Measurements from ENCODE around the gene CCDC116. TPM values are rescaled to one million over a fixed set of nuclear protein-coding genes. Genes with fewer than 3 reads are reported as not detected.
A peak's percentile ranks its signal among the peaks of the same experiment; 100 is the strongest.

CCDC116 gene
- total and polyA plus RNA-seq, 2 experiments from 2014 or later, result 0.30 to 1.5 TPM

DNA sequence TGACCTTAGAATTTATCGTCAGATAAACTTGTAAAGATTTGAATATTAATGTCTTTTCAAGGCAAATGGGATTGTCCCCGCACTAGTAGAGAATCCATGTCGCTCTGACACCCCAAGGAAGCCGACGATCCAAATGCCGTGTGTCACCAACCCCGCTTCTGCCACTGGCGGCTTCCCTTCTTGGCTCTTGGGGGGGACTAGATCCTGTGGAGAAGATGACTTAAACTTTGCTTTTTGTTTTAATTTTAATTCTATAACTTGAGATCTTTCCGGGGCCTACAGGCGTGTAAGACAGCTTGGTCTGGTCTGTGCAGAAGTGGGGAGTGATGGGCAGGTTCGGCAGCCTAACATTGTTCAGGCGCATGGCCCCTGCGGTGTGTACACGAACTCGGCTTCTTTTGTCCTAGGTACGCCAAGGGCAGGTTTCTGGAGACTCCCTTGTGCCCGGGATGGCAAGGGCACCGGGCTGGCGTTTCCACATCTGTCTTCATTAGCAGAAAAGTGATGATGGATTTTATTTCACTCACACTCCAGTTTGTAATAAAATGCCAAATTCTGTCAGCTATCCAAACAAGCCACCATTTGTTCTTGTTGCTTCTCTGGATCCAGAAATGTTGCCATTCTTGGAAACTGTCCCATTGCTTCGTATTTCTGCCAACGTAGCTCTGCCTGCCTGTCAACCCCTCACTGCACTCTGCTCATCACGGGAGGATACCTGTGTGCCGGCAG lies 9.5 kb upstream of the CCDC116 start:
- no peak overlapping the region for H3K4me3 ChIP-seq
- no peaks in the 10 kb centered on the region for H3K4me1 ChIP-seq (ENCODE audit: insufficient read depth)
- H4K20me1 ChIP-seq (ENCODE audit: insufficient read depth, poor library complexity, severe bottlenecking), result peaks cover 81% of the 10 kb centered on the region
- no peaks in the 10 kb centered on the region for H3K36me3 ChIP-seq (replicated peaks; ENCODE audit: insufficient read depth, low read depth)
- no peaks in the 10 kb centered on the region for H3K27me3 ChIP-seq
- no peak overlapping the region for H3K4me2 ChIP-seq
- H3K79me2 ChIP-seq, result peaks cover 79% of the 10 kb centered on the region
- H2AFZ ChIP-seq, result no peak overlapping the region
- WGBS (ENCODE audit: low lambda C conversion rate, missing lambda C conversion rate), result 95% methylated on average over 23 of the region's 23 CpGs
- no peak for TF ChIP-seq EZH2 (IDR thresholded peaks at IDR 0.05; ENCODE audit: borderline replicate concordance)
- TF ChIP-seq, protein P1, sequence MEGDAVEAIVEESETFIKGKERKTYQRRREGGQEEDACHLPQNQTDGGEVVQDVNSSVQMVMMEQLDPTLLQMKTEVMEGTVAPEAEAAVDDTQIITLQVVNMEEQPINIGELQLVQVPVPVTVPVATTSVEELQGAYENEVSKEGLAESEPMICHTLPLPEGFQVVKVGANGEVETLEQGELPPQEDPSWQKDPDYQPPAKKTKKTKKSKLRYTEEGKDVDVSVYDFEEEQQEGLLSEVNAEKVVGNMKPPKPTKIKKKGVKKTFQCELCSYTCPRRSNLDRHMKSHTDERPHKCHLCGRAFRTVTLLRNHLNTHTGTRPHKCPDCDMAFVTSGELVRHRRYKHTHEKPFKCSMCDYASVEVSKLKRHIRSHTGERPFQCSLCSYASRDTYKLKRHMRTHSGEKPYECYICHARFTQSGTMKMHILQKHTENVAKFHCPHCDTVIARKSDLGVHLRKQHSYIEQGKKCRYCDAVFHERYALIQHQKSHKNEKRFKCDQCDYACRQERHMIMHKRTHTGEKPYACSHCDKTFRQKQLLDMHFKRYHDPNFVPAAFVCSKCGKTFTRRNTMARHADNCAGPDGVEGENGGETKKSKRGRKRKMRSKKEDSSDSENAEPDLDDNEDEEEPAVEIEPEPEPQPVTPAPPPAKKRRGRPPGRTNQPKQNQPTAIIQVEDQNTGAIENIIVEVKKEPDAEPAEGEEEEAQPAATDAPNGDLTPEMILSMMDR (IDR thresholded peaks at IDR 0.05; ENCODE audit: poor library complexity), result no peak
- TF ChIP-seq EZH2phosphoT487 (IDR thresholded peaks at IDR 0.05; ENCODE audit: low read depth, severe bottlenecking, unreplicated experiment), result no peak
- no peak overlapping the region for H3K27ac ChIP-seq
- DNase-seq (ENCODE audit: low spot score), result no peak
- H3K9me3 ChIP-seq (ENCODE audit: low read depth), result no peaks in the 10 kb centered on the region
- H3K9me2 ChIP-seq (replicated peaks; ENCODE audit: insufficient read depth), result no peaks in the 10 kb centered on the region

DNA sequence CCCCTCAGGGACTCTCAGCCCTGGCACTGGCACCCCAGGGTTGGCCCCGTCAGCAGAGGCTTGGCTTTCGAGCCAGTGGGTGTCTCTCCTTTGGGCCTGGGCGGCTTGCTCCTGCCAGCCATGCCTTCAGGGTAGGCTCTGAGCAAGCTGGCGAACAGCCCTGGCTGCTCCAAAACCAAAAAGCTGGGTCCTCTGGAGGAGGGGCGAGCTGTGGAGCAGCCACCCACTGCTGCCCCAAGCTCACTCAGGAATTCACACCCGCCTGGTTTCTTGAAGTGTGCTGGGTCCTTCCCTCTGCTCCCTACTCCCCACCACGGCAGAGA lies 9.0 kb upstream of the CCDC116 start:
- no peaks in the 10 kb centered on the region for H3K36me3 ChIP-seq (replicated peaks; ENCODE audit: insufficient read depth, low read depth)
- WGBS (ENCODE audit: low lambda C conversion rate, missing lambda C conversion rate), result 97% methylated on average over 7 of the region's 7 CpGs
- no peaks in the 10 kb centered on the region for H3K4me1 ChIP-seq (ENCODE audit: insufficient read depth)
- H3K4me2 ChIP-seq, result no peak overlapping the region
- H3K27me3 ChIP-seq, result no peaks in the 10 kb centered on the region
- no peak overlapping the region for H2AFZ ChIP-seq
- peaks cover 79% of the 10 kb centered on the region for H4K20me1 ChIP-seq (ENCODE audit: insufficient read depth, poor library complexity, severe bottlenecking)
- H3K4me3 ChIP-seq, result no peak overlapping the region
- DNase-seq (ENCODE audit: low spot score), result no peak
- H3K9me3 ChIP-seq (ENCODE audit: low read depth), result no peaks in the 10 kb centered on the region
- no peak overlapping the region for H3K27ac ChIP-seq
- H3K9me2 ChIP-seq (replicated peaks; ENCODE audit: insufficient read depth), result no peaks in the 10 kb centered on the region
- H3K79me2 ChIP-seq, result peaks cover 79% of the 10 kb centered on the region
- TF ChIP-seq, protein P1 (IDR thresholded peaks at IDR 0.05; ENCODE audit: poor library complexity), result no peak
- TF ChIP-seq EZH2 (IDR thresholded peaks at IDR 0.05; ENCODE audit: borderline replicate concordance) (no peak), EZH2phosphoT487 (IDR thresholded peaks at IDR 0.05; ENCODE audit: low read depth, severe bottlenecking, unreplicated experiment) (no peak)

DNA sequence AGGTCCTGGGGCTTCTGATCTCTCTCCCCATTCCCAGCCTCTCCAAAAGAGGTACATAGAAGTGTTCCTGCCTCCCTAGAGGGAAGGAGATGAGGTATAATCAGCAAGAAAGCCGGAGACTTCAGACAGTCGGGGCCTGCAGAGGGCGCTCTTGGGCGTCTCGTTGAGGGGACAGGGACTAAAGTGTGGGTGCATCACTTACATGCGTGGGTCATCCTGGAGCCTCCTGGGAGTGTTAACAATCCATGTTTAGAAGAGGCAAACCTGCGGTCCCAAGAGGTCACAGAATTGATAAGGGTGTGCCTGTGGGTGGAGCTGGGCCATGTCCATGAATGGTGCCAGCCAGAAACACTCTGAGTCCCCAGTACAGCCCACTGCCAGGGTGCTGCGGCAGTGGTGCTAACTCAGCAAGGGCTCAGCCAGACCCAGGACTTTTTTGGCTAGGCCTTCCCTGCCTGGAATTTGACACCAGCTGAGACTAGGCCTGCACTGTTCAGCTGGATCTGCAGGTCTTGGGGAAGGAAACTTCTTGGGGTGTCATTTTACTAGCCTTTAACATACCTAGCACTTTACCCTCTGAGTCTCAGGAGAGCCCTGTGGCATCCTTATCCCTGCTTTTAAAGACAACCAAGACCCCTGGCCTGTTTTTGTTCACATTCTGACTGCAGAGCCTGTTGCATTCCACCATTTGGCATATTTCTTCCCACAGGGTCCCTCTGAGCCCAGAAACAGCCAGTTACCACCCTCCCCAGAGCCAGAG lies 8.3 kb upstream of the CCDC116 start:
- Histone ChIP-seq H3K4me1 (ENCODE audit: insufficient read depth) (peaks cover 2% of the 10 kb centered on the region), H4K20me1 (ENCODE audit: insufficient read depth, poor library complexity, severe bottlenecking) (peaks cover 73% of the 10 kb centered on the region), H3K27me3 (no peaks in the 10 kb centered on the region), H3K4me2 (no peak overlapping the region), H3K9me3 (ENCODE audit: low read depth) (no peaks in the 10 kb centered on the region), H3K79me2 (peaks cover 77% of the 10 kb centered on the region), H2AFZ (no peak overlapping the region), H3K36me3 (replicated peaks; ENCODE audit: insufficient read depth, low read depth) (no peaks in the 10 kb centered on the region), H3K9me2 (replicated peaks; ENCODE audit: insufficient read depth) (no peaks in the 10 kb centered on the region), H3K27ac (no peak overlapping the region), H3K4me3 (no peak overlapping the region)
- DNase-seq (ENCODE audit: low spot score), result peak; percentile 45
- TF ChIP-seq, protein P1 (IDR thresholded peaks at IDR 0.05; ENCODE audit: poor library complexity), result peak; percentile 51
- TF ChIP-seq EZH2 (IDR thresholded peaks at IDR 0.05; ENCODE audit: borderline replicate concordance), result no peak
- TF ChIP-seq EZH2phosphoT487 (IDR thresholded peaks at IDR 0.05; ENCODE audit: low read depth, severe bottlenecking, unreplicated experiment), result no peak
- 67% methylated on average over 8 of the region's 8 CpGs for WGBS (ENCODE audit: low lambda C conversion rate, missing lambda C conversion rate)

All from hepatocyte (in vitro differentiated cells).